Gastrocnemius medialis (tissue), 4 donors: ENCODE data around the gene CLEC6A. TPM values are rescaled to one million over a fixed set of nuclear protein-coding genes. Genes with fewer than 3 reads are reported as not detected.

Source experiments
- ATAC-seq, 2 donors: fragments of 150-250 bp; one replicate each; pipeline ENCODE4 v1.9.1; 2016
- DNase-seq, 2 donors: peaks; one replicate each; pipeline ENCODE4 v3.0.0-alpha.2; 2019
- H3K27ac ChIP-seq, 4 donors: fragments of 200-600 bp; sonication (generic); 1 replicate in 1 of 4; 2 replicates in 3 of 4; pipeline ENCODE4 v1.5.1; 2016 to 2018; ENCODE audit warnings: mild to moderate bottlenecking in 2 of 4, moderate library complexity in 1 of 4
- H3K27me3 ChIP-seq, 3 donors: fragments of 200-600 bp; sonication (generic) in 2 of 3; 1 replicate in 1 of 3; 2 replicates in 2 of 3; pipeline versions ENCODE4 v1.5.1 to v1.6.0; 2016 to 2019; ENCODE audit warnings: mild to moderate bottlenecking in 1 of 3, moderate library complexity in 1 of 3
- H3K36me3 ChIP-seq, 2 donors: fragments of 200-600 bp; sonication (generic) in 1 of 2; one replicate each; pipeline ENCODE4 v1.5.1; 2017 to 2018
- H3K4me1 ChIP-seq, 2 donors: fragments of 200-600 bp; sonication (generic) in 1 of 2; one replicate each; pipeline ENCODE4 v1.5.1; 2016 to 2017; ENCODE audit warnings: mild to moderate bottlenecking in 2 of 2
- H3K4me3 ChIP-seq, 4 donors: fragments of 200-600 bp; sonication (generic) in 3 of 4; 1 replicate in 1 of 4; 2 replicates in 3 of 4; pipeline ENCODE4 v1.5.1; 2016 to 2019; ENCODE audit warnings: mild to moderate bottlenecking in 2 of 4
- H3K9me3 ChIP-seq, 3 donors: fragments of 200-600 bp; sonication (generic) in 2 of 3; 1 replicate in 1 of 3; 2 replicates in 2 of 3; pipeline ENCODE4 v1.5.1; 2016 to 2019
- CTCF ChIP-seq, 5 experiments: fragments of 450-650 bp in 3 of 5; fragments of 200-600 bp in 2 of 5; sonication (generic) in 2 of 5; IDR thresholded peaks in 4 of 5; conservative IDR thresholded peaks in 1 of 5; 1 replicate in 4 of 5; 2 replicates in 1 of 5; pipeline ENCODE4 v1.5.1; 2016 to 2019; ENCODE audit warnings: antibody characterized with exemption in 5 of 5, mild to moderate bottlenecking in 3 of 5, moderate library complexity in 3 of 5
- POLR2A ChIP-seq, 2 donors: fragments of 450-650 bp; IDR thresholded peaks; one replicate each; pipeline ENCODE4 v1.6.1; 2017; ENCODE audit warnings: antibody characterized with exemption in 2 of 2, mild to moderate bottlenecking in 2 of 2, moderate library complexity in 2 of 2
- in situ Hi-C, 4 donors: fragments of 200-750 bp; cut with MboI; loops; one replicate each; pipeline versions ENCODE4 v1.15.0 to v1.8.0; 2017; ENCODE audit warnings: low sequenced_read_pairs in 4 of 4
- intact Hi-C: fragments of 100-400 bp; cut with DNase I; formaldehyde crosslinking; loops from one replicate; pipeline ENCODE4 v1.15.1; 2023; ENCODE audit warnings: low total_unique reads
- total RNA-seq, 4 donors: library from RNA; depleted of rRNA; stranded (reverse); fragments of >200 nt; gene quantifications; one replicate each; pipeline versions ENCODE4 v1.1.0 to v1.2.3, GENCODE V29; 2016

CLEC6A gene
- total RNA-seq, 4 donors from 2014 or later, result not detected

- ATAC-seq (no peak), DNase-seq (no peak)
- H3K9me3 ChIP-seq, result no peaks in the 10 kb centered on the region
- intact Hi-C loops, result no loop called here
- in situ Hi-C loops, result no loop called here
- no peaks in the 10 kb centered on the region for H3K36me3 ChIP-seq
- no peaks in the 10 kb centered on the region for H3K4me1 ChIP-seq
- no peak overlapping the region for H3K4me3 ChIP-seq
- no peaks in the 10 kb centered on the region for H3K27me3 ChIP-seq
- no peak for TF ChIP-seq CTCF (IDR thresholded peaks at IDR 0.05 in 4 of 5, conservative IDR thresholded peaks at IDR 0.05 in 1 of 5)
- TF ChIP-seq POLR2A (IDR thresholded peaks at IDR 0.05), result no peak
- no peak overlapping the region for H3K27ac ChIP-seq
Observed at GRCh38 chr12:8471090-8471489, 15.3 kb downstream of the CLEC6A start.

GRCh38 chr12:8475508-8476203, 19.9 kb downstream of the CLEC6A start:
- ATAC-seq (no peak), DNase-seq (no peak)
- Histone ChIP-seq H3K36me3 (no peaks in the 10 kb centered on the region), H3K9me3 (no peaks in the 10 kb centered on the region), H3K4me1 (no peaks in the 10 kb centered on the region), H3K27ac (no peak overlapping the region), H3K27me3 (no peaks in the 10 kb centered on the region), H3K4me3 (no peak overlapping the region)
- no peak for TF ChIP-seq POLR2A (IDR thresholded peaks at IDR 0.05)
- no peak for TF ChIP-seq CTCF (IDR thresholded peaks at IDR 0.05 in 4 of 5, conservative IDR thresholded peaks at IDR 0.05 in 1 of 5)
- in situ Hi-C loops (no loop called here), intact Hi-C loops (no loop called here)

DNA sequence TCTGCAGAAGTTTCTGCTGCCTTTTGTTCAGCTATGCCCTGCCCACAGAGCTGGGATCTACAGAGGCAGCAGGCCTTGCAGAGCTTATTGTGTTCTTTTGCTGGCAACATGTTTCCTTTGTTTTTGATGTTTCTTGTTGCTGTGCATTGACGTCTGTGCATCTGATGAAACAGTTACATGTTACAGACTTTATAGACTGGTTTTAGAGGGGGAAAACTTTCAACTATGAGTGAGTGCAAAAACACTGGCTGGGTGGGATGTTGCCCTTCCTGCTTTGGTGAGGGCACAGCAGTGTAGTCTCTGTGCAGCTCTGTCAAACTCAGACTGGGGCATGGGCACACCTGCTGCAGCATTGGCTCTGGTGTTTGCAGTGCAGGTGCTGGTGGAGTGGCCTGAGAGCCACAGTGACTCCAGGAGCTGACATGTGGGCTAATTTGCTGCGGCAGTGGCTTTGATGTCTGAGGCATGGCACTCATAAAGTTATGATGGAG, 26.9 kb downstream of the CLEC6A start:
- DNase-seq (no peak), ATAC-seq (no peak)
- H3K27me3 ChIP-seq, result no peaks in the 10 kb centered on the region
- no peaks in the 10 kb centered on the region for H3K4me1 ChIP-seq
- H3K4me3 ChIP-seq, result no peak overlapping the region
- no peaks in the 10 kb centered on the region for H3K9me3 ChIP-seq
- TF ChIP-seq CTCF (IDR thresholded peaks at IDR 0.05 in 4 of 5, conservative IDR thresholded peaks at IDR 0.05 in 1 of 5) (no peak), POLR2A (IDR thresholded peaks at IDR 0.05) (no peak)
- in situ Hi-C loops, result no loop called here
- H3K27ac ChIP-seq, result no peak overlapping the region
- no peaks in the 10 kb centered on the region for H3K36me3 ChIP-seq
- intact Hi-C loops, result no loop called here

DNA sequence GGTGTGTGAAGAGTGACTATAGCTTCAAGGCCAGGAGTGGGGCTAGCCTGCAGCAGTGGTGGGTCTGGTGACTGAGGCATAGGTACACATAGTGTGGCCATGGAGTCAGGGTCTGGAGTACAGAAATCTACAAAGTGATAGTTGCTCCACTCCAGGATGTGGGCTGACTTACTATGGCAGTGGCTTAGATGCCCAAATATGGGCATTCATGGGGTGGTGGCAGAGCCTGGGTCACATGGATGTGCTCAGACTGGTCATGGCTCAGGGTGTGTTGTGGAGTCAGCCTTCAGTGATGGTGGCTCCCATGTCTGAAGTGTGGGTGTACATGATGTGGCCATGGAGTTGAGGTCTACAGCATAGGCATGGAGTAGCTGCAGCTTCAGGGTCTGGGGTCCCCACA, 27.3 kb downstream of the CLEC6A start:
- Histone ChIP-seq H3K27ac (no peak overlapping the region), H3K4me1 (no peaks in the 10 kb centered on the region), H3K9me3 (no peaks in the 10 kb centered on the region), H3K4me3 (no peak overlapping the region), H3K27me3 (no peaks in the 10 kb centered on the region), H3K36me3 (no peaks in the 10 kb centered on the region)
- in situ Hi-C loops, result no loop called here
- ATAC-seq (no peak), DNase-seq (no peak)
- TF ChIP-seq POLR2A (IDR thresholded peaks at IDR 0.05) (no peak), CTCF (IDR thresholded peaks at IDR 0.05 in 4 of 5, conservative IDR thresholded peaks at IDR 0.05 in 1 of 5) (no peak)
- intact Hi-C loops, result no loop called here
